ENCODE measurements around the gene ETFB.

GRCh38 chr19:51367255-51367564 lies 1.0 kb upstream of the ETFB start:
- no peak for TF ChIP-seq ZNF600 (tag by site-specific recombination; IDR thresholded peaks at IDR 0.05)
- TF ChIP-seq ZNF629 (tag by site-specific recombination; IDR thresholded peaks at IDR 0.05): no peak
- no peak for TF ChIP-seq ZNF658 (tag by site-specific recombination; IDR thresholded peaks at IDR 0.05)
- TF ChIP-seq ZNF416 (tag by site-specific recombination; IDR thresholded peaks at IDR 0.05): no peak
- TF ChIP-seq ZNF302 (tag by site-specific recombination; IDR thresholded peaks at IDR 0.05; ENCODE audit: low read depth): no peak
- no peak for TF ChIP-seq ZSCAN5A (tag by site-specific recombination; IDR thresholded peaks at IDR 0.05)
- no peak for TF ChIP-seq CTCF (tag by site-specific recombination; IDR thresholded peaks at IDR 0.05)
- TF ChIP-seq ZFHX2 (tag by site-specific recombination; conservative IDR thresholded peaks at IDR 0.05): no peak
- TF ChIP-seq ZBTB10 (tag by site-specific recombination; IDR thresholded peaks at IDR 0.05): no peak
- no peak for TF ChIP-seq ZBTB17 (tag by site-specific recombination; IDR thresholded peaks at IDR 0.05)
- TF ChIP-seq ZNF138 (tag by site-specific recombination; IDR thresholded peaks at IDR 0.05; ENCODE audit: borderline replicate concordance): no peak

Measured in HEK293 (cell line).